Small intestine (tissue), 7 donors: Measurements from ENCODE around the gene ZNF316. TPM values are rescaled to one million over a fixed set of nuclear protein-coding genes. Genes with fewer than 3 reads are reported as not detected.

Experiments
- DNase-seq, 2 donors: peaks; one replicate each; pipeline versions ENCODE4 v3.0.0 to v3.0.0-alpha.2; 2013
- FAIRE-seq: peaks from 2 replicates; lab custom pipeline; 2012; peaks lifted over from hg19 to GRCh38; lab: Jason Lieb, UNC
- H3K27ac ChIP-seq, 3 donors: one replicate each; pipeline ENCODE4 v1.5.1; 2013; ENCODE audit warnings: low read length in 2 of 3, mild to moderate bottlenecking in 2 of 3, control low read depth in 1 of 3, inconsistent platforms in 1 of 3, low read depth in 1 of 3, moderate library complexity in 1 of 3
- H3K27me3 ChIP-seq, 3 donors: one replicate each; pipeline ENCODE4 v1.6.1; 2013; ENCODE audit warnings: low read length in 3 of 3, inconsistent platforms in 1 of 3; ENCODE audit not compliant: control insufficient read depth in 3 of 3, insufficient read depth in 3 of 3
- H3K36me3 ChIP-seq, 3 donors: one replicate each; pipeline ENCODE4 v1.6.1; 2013; ENCODE audit warnings: low read length in 3 of 3, inconsistent platforms in 1 of 3, low read depth in 1 of 3, mild to moderate bottlenecking in 1 of 3, moderate library complexity in 1 of 3; ENCODE audit not compliant: control insufficient read depth in 3 of 3, insufficient read depth in 2 of 3
- H3K4me1 ChIP-seq, 3 donors: one replicate each; pipeline ENCODE4 v1.6.1; 2013; ENCODE audit warnings: low read length in 2 of 3, inconsistent platforms in 1 of 3, low read depth in 1 of 3, mild to moderate bottlenecking in 1 of 3, moderate library complexity in 1 of 3; ENCODE audit not compliant: control insufficient read depth in 3 of 3, insufficient read depth in 2 of 3
- H3K4me3 ChIP-seq, 3 donors: one replicate each; pipeline ENCODE4 v1.5.1; 2013; ENCODE audit warnings: low read length in 3 of 3, control low read depth in 1 of 3, inconsistent platforms in 1 of 3, low read depth in 1 of 3, mild to moderate bottlenecking in 1 of 3, moderate library complexity in 1 of 3
- H3K9me3 ChIP-seq, 2 donors: one replicate each; pipeline ENCODE4 v1.6.1; 2013; ENCODE audit warnings: low read depth in 1 of 2, low read length in 1 of 2; ENCODE audit not compliant: control insufficient read depth in 2 of 2, insufficient read depth in 1 of 2
- WGBS, 3 donors: extraction: QIAGEN DNeasy Blood & Tissue Kit; methylation state at CpG; one replicate each; pipeline ENCODE4 v1.1.7; 2013; 5-methylcytosine and 5-hydroxymethylcytosine counted together
- polyA plus RNA-seq, 4 donors: library from polyadenylated mRNA; stranded (reverse) in 3 of 4; unstranded in 1 of 4; fragments of 200-250 nt in 3 of 4; fragments of 120-200 nt in 1 of 4; gene quantifications; one replicate each; pipeline versions ENCODE4 v1.2.1 to v1.2.3, GENCODE V29; 2013
- donor health status: healthy with polysubstance abuse.
- donor health status: control.
- donor health status: control.
- donor health status: Bipolar disorder and iron deficiency.
- donor health status: healthy.

The ZNF316 gene
- polyA plus RNA-seq, 4 donors: 11.6 to 31.4 (median 14.0) TPM

GRCh38 chr7:6646465-6646864, 9.3 kb downstream of the ZNF316 start:
- 83 to 88% (median 85%) methylated on average over 8 of the region's 8 CpGs for WGBS, 3 donors
- DNase-seq (no peak), FAIRE-seq (no peak)
- Histone ChIP-seq H3K27me3 (no peaks in the 10 kb centered on the region), H3K36me3 (peaks cover 12 to 97% (median 21%) of the 10 kb centered on the region in 3 donors), H3K4me3 (no peak overlapping the region), H3K27ac (no peak overlapping the region), H3K9me3 (peaks cover 0 to 11% of the 10 kb centered on the region in 2 donors), H3K4me1 (no peaks in the 10 kb centered on the region)

GRCh38 chr7:6647080-6647479, 10.0 kb downstream of the ZNF316 start:
- Histone ChIP-seq H3K4me1 (no peaks in the 10 kb centered on the region), H3K27ac (no peak overlapping the region), H3K9me3 (peaks cover 0 to 17% of the 10 kb centered on the region in 2 donors), H3K36me3 (peaks cover 17 to 97% (median 22%) of the 10 kb centered on the region in 3 donors), H3K4me3 (no peak overlapping the region), H3K27me3 (no peaks in the 10 kb centered on the region)
- no peak for FAIRE-seq
- WGBS, 3 donors: 72 to 87% (median 80%) methylated on average over 7 to 8 of the region's 8 CpGs
- DNase-seq: no peak

DNA sequence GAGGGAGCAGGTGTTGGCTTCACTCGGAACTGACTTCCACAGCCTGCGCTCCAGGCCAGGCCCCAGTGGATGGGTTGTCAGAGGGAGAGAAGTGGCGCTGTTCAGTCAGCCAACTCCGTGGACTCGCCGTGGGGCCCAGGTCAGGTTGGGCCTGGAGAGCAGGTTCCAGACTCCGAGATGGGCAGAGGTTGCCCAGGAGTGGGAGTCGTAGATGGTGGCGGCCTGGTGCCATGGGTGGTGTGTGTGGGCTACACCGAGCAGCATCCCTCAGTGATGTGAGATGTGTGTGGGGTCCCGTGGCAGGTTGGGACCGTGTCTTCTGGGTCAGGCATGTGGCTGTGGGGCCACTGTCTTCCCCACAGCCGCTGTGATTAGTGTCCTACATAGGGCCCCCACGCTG, 10.4 kb downstream of the ZNF316 start:
- Histone ChIP-seq H3K27ac (no peak overlapping the region), H3K4me1 (no peaks in the 10 kb centered on the region), H3K9me3 (peaks cover 0 to 22% of the 10 kb centered on the region in 2 donors), H3K36me3 (peaks cover 17 to 96% (median 26%) of the 10 kb centered on the region in 3 donors), H3K27me3 (no peaks in the 10 kb centered on the region), H3K4me3 (no peak overlapping the region)
- 88 to 97% (median 94%) methylated on average over 13 to 14 of the region's 14 CpGs for WGBS, 3 donors
- no peak for FAIRE-seq
- no peak for DNase-seq

- WGBS, 3 donors: 92 to 94% (median 93%) methylated on average over 16 to 17 of the region's 17 CpGs
- no peak overlapping the region for H3K27ac ChIP-seq
- H3K36me3 ChIP-seq: peaks cover 23 to 93% (median 32%) of the 10 kb centered on the region in 3 donors
- no peaks in the 10 kb centered on the region for H3K27me3 ChIP-seq
- FAIRE-seq (no peak), DNase-seq (no peak)
- peaks cover 0 to 25% of the 10 kb centered on the region in 2 donors for H3K9me3 ChIP-seq
- H3K4me3 ChIP-seq: no peak overlapping the region
- no peaks in the 10 kb centered on the region for H3K4me1 ChIP-seq
These were observed 11.1 kb downstream of the ZNF316 start for GRCh38 chr7:6648066-6648814.

GRCh38 chr7:6648815-6649104, 11.6 kb downstream of the ZNF316 start:
- no peak for FAIRE-seq

GRCh38 chr7:6649241-6649961, 12.3 kb downstream of the ZNF316 start:
- Histone ChIP-seq H3K27ac (no peak overlapping the region), H3K27me3 (no peaks in the 10 kb centered on the region), H3K4me3 (no peak overlapping the region), H3K9me3 (peaks cover 0 to 26% of the 10 kb centered on the region in 2 donors), H3K36me3 (peaks cover 23 to 84% (median 37%) of the 10 kb centered on the region in 3 donors), H3K4me1 (no peaks in the 10 kb centered on the region)
- FAIRE-seq (no peak), DNase-seq (no peak)
- WGBS, 3 donors: 86 to 91% (median 87%) methylated on average over 13 of the region's 13 CpGs

More at GRCh38 chr7:6648815-6649104, 11.6 kb downstream of the ZNF316 start:
- peaks cover 23 to 89% (median 35%) of the 10 kb centered on the region in 3 donors for H3K36me3 ChIP-seq
- 90 to 98% (median 96%) methylated on average over 5 of the region's 5 CpGs for WGBS, 3 donors
- H3K4me3 ChIP-seq: no peak overlapping the region
- DNase-seq: no peak
- H3K9me3 ChIP-seq: peaks cover 0 to 26% of the 10 kb centered on the region in 2 donors
- H3K4me1 ChIP-seq: no peaks in the 10 kb centered on the region
- H3K27ac ChIP-seq: no peak overlapping the region
- no peaks in the 10 kb centered on the region for H3K27me3 ChIP-seq

- Histone ChIP-seq H3K27me3 (no peaks in the 10 kb centered on the region), H3K9me3 (peaks cover 0 to 26% of the 10 kb centered on the region in 2 donors), H3K4me1 (no peaks in the 10 kb centered on the region), H3K27ac (no peak overlapping the region), H3K36me3 (peaks cover 30 to 84% (median 34%) of the 10 kb centered on the region in 3 donors), H3K4me3 (no peak overlapping the region)
- 95 to 99% (median 95%) methylated on average over 10 of the region's 10 CpGs for WGBS, 3 donors
- FAIRE-seq (no peak), DNase-seq (no peak)
These were observed 13.0 kb downstream of the ZNF316 start for GRCh38 chr7:6650086-6650485.

- FAIRE-seq (no peak), DNase-seq (no peak)
- H3K36me3 ChIP-seq: peaks cover 33 to 87% (median 33%) of the 10 kb centered on the region in 3 donors
These were observed 13.4 kb downstream of the ZNF316 start for GRCh38 chr7:6650521-6651011.

More at GRCh38 chr7:6650521-6651011, 13.4 kb downstream of the ZNF316 start:
- Histone ChIP-seq H3K27ac (no peak overlapping the region), H3K4me1 (no peaks in the 10 kb centered on the region), H3K9me3 (peaks cover 0 to 26% of the 10 kb centered on the region in 2 donors), H3K4me3 (no peak overlapping the region), H3K27me3 (no peaks in the 10 kb centered on the region)
- 97 to 100% (median 99%) methylated on average over 12 of the region's 12 CpGs for WGBS, 3 donors
